ENCODE data around the gene TTC28.
"Not testable (repeated sequence)": the region's sequence is repeated elsewhere in the genome, so short reads cannot be mapped to it uniquely, and the experiment has no call there.

DNA sequence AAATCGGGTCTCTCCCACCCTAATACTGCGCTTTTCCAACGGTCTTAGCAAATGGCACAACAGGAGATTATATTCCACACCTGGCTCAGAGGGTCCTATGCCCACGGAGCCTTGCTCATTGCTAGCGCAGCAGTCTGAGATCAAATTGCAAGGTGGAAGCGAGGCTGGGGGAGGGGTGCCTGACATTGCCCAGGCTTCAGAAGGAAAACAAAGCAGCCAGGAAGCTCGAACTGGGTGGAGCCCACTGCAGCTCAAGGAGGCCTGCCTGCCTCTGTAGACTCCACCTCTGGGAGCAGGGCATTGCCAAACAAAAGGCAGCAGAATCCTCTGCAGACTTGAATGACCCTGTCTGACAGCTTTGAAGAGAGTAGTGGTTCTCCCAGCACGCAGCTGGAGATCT lies 488.1 kb downstream of the TTC28 start:
- not testable (repeated sequence) for TF ChIP-seq EZH2 (IDR thresholded peaks at IDR 0.05; ENCODE audit: borderline replicate concordance, low read depth, low read length, severe bottlenecking); JUN (IDR thresholded peaks at IDR 0.05; ENCODE audit: borderline replicate concordance, insufficient read depth, insufficient read length, low read depth)
- TF ChIP-seq, protein P1, sequence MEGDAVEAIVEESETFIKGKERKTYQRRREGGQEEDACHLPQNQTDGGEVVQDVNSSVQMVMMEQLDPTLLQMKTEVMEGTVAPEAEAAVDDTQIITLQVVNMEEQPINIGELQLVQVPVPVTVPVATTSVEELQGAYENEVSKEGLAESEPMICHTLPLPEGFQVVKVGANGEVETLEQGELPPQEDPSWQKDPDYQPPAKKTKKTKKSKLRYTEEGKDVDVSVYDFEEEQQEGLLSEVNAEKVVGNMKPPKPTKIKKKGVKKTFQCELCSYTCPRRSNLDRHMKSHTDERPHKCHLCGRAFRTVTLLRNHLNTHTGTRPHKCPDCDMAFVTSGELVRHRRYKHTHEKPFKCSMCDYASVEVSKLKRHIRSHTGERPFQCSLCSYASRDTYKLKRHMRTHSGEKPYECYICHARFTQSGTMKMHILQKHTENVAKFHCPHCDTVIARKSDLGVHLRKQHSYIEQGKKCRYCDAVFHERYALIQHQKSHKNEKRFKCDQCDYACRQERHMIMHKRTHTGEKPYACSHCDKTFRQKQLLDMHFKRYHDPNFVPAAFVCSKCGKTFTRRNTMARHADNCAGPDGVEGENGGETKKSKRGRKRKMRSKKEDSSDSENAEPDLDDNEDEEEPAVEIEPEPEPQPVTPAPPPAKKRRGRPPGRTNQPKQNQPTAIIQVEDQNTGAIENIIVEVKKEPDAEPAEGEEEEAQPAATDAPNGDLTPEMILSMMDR (IDR thresholded peaks at IDR 0.05; ENCODE audit: extremely low read depth in 1 of 2, insufficient read depth in 1 of 2, low read depth in 1 of 2, low read length in 2 of 2) = not testable (repeated sequence)
- TF ChIP-seq, protein P2, sequence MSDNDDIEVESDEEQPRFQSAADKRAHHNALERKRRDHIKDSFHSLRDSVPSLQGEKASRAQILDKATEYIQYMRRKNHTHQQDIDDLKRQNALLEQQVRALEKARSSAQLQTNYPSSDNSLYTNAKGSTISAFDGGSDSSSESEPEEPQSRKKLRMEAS (IDR thresholded peaks at IDR 0.05; ENCODE audit: insufficient read depth, insufficient read length) = not testable (repeated sequence)

Measured in endothelial cell of umbilical vein (primary cell).